KBM-7 (cell line): ENCODE data around the gene MPL.

ENCODE experiments used
- DNase-seq: peaks from one replicate; pipeline ENCODE4 v3.0.0-alpha.2; 2015
- in situ Hi-C: fragments of 300-500 bp; cut with MboI; formaldehyde crosslinking; loops from 2 replicates; pipeline ENCODE4 v1.14.3; 2020; ENCODE audit warnings: low sequenced_read_pairs, low pct_unique_long_range_greater_than_20kb, mixed read lengths

MPL gene

DNA sequence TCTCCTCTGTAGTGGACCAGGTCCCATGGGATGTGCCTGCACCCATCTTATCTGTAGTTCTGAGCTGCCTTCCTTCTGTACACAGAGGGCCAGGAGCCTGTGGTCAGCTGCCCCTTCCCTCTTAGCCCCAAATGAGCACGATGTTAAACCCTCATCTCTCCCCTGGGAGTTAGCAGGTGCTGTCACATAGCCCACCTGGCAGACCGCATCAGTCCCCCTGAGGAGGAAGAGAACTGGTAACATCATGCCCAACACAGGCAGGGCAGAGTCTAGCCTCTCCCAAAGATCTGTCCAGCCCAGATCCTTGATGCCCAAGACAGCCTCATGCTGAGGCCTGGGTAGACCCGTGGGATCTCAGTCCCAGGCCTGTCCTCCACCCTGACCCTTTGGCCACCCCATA is 32.2 kb upstream of the MPL start:
- DNase-seq, result no peak
- in situ Hi-C loops, result no loop called here

DNA sequence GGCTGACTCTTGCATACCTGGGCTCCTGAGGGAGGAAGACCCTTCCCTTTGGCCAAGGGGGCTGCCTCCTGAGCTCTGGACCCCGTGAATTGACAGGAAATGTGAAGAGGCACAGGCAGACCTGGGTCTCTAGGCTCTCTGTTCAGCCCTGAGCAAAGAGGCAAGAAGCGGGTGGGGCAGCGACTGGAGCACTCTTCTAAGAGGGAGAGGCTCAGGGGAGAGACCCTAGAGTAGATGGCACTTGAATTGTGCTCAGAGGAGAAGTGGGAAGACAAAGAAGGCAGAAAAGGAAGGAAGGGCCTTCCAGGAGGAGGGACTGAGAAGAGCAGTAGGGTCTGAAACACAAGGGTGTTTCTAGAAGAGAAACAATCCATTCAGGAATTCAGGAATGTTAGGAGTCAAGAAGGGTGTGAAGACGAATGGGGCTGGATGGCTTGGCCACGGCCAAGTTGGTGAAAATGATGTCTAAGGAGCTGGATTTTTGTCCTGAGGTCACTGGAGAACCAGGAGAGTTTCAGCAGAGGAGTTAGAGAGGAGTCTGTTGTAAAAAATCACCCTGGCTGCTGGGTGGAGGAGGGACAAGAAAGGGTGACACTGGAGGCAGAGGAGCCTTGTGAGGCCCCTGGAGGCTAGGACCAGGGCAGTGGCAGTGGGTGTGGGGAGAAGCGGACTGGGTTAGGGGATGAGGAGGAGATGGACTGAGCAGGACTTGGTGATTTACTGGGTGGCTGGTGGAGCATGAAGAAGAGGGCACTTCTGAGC is 31.5 kb upstream of the MPL start:
- in situ Hi-C loops, result no loop called here
- DNase-seq, result no peak

DNA sequence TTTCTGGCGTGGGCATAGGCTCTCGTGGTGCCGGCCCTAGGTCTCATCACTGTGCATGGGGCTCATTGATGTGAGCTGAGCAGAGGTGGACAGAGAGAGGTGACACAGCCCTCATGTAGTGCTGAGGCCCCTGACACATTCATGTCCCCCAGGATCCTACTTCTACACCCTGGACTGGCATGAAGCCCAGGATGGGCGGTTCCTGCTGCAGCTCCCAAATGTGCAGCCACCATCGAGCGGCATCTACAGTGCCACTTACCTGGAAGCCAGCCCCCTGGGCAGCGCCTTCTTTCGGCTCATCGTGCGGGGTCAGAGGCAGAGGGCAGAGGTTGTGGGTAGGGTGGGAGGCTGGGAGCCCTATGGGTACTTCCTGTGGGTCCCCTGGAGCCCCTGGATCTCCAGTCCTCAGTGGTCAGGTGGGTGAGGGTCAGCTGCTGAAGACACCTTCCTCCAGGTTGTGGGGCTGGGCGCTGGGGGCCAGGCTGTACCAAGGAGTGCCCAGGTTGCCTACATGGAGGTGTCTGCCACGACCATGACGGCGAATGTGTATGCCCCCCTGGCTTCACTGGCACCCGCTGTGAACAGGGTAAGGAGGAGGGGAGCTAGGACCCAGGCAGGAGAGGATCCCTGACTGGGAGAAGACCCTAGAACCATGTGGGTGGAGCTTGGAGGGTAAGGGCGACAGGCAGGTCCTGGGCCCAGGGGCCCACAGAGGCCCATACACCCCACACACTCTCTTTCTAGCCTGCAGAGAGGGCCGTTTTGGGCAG is 30.7 kb upstream of the MPL start:
- in situ Hi-C loops, result no loop called here
- no peak for DNase-seq

DNA sequence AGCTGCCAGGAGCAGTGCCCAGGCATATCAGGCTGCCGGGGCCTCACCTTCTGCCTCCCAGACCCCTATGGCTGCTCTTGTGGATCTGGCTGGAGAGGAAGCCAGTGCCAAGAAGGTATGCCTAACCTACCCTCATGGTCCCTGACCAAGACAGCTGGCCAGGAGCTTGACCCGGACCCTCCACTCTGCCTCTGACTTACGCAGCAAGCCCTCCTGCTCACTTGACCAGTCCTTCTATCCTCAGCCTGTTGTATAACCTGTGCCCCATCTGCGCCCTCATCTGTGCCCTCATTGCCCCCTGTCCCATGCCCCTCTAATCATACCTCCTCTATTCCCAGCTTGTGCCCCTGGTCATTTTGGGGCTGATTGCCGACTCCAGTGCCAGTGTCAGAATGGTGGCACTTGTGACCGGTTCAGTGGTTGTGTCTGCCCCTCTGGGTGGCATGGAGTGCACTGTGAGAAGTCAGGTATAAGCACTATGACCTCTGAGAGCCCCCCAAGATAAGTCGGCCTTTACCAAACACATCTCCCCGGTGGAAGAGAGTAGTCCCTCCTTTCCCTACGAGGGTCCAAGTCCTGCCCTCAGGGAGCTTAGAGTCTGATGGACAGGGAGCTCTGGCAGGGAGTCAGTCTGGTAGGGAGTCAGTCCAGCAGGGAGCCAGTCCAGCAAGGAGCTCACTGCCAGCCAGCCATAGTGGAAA is 30.0 kb upstream of the MPL start:
- no peak for DNase-seq
- in situ Hi-C loops, result no loop called here

DNA sequence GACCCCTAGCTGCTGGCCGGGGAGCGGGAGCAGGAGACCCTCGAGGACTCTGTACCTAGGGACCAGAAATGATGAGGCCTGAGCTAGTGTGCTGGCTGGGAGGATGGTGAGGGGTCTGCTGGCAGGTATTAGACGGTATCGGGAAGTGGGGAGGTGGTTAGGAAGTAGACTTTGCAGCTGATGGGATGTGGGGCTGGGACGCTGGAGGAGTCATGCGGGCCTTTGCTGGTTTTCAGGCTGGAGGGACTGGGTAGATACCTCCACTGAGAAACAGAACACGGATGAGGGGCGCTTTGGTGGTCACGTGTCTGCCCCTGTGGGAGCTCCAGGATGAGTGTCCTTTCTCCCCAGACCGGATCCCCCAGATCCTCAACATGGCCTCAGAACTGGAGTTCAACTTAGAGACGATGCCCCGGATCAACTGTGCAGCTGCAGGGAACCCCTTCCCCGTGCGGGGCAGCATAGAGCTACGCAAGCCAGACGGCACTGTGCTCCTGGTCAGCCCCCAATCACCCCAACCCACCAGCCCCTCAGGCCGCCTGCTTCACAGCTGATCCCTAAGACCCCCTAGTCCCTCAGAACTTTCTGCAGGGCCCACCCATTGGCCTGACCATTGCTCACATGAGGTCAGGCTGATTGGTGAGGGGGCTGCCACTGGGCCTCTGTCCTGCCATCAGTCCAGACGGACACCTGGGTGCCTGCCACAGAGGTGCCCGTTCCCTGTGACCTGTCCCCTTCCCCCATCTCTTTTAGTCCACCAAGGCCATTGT is 28.8 kb upstream of the MPL start:
- in situ Hi-C loops, result no loop called here

DNA sequence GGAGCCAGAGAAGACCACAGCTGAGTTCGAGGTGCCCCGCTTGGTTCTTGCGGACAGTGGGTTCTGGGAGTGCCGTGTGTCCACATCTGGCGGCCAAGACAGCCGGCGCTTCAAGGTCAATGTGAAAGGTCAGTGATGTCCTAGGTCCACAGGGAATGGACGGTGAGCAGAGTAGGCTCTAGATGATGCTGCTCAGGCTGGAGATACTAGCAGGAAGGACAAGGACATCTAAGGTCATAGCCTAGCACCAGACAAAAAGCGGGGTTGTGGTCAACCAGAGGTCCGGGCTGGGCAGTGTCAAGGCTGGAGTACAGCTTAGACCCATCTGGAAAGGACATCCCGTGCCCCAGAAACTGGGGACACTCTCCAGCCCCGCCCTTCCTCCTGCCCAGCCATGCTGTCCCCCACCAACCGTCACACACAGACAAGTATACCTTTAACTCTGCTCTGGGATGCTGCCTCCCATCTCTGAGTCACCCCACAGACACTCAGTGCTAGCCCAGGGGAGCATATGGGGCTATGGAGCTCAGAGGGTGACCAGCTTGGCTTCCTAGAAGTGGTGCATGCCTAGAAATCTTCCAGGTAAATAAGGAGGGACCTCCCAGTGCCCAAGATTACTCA is 28.1 kb upstream of the MPL start:
- in situ Hi-C loops, result no loop called here
- no peak for DNase-seq

More for the DNA sequence above, 28.8 kb upstream of the MPL start:
- DNase-seq, result no peak

DNA sequence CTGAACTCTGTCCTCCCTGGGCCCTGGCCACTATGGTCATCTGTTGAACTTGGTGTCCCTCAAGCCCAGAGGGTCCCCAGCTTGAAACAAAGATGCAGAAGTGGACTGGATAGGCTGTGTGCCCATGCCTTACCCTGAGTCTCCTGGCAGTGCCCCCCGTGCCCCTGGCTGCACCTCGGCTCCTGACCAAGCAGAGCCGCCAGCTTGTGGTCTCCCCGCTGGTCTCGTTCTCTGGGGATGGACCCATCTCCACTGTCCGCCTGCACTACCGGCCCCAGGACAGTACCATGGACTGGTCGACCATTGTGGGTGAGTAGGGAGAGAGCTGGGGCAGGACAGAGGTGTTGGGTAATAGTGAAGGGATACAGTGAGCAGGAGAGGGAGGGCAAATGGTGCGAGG is 26.1 kb upstream of the MPL start:
- in situ Hi-C loops, result no loop called here
- no peak for DNase-seq

DNA sequence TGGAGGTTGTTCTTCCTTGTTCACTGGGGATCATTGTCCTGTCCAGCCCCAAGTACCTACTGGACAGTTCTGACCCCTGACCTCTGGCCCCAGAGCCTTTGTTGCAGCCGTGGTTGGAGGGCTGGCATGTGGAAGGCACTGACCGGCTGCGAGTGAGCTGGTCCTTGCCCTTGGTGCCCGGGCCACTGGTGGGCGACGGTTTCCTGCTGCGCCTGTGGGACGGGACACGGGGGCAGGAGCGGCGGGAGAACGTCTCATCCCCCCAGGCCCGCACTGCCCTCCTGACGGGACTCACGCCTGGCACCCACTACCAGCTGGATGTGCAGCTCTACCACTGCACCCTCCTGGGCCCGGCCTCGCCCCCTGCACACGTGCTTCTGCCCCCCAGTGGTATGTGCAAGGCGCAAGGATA is 25.4 kb upstream of the MPL start:
- DNase-seq, result no peak
- in situ Hi-C loops, result no loop called here

DNA sequence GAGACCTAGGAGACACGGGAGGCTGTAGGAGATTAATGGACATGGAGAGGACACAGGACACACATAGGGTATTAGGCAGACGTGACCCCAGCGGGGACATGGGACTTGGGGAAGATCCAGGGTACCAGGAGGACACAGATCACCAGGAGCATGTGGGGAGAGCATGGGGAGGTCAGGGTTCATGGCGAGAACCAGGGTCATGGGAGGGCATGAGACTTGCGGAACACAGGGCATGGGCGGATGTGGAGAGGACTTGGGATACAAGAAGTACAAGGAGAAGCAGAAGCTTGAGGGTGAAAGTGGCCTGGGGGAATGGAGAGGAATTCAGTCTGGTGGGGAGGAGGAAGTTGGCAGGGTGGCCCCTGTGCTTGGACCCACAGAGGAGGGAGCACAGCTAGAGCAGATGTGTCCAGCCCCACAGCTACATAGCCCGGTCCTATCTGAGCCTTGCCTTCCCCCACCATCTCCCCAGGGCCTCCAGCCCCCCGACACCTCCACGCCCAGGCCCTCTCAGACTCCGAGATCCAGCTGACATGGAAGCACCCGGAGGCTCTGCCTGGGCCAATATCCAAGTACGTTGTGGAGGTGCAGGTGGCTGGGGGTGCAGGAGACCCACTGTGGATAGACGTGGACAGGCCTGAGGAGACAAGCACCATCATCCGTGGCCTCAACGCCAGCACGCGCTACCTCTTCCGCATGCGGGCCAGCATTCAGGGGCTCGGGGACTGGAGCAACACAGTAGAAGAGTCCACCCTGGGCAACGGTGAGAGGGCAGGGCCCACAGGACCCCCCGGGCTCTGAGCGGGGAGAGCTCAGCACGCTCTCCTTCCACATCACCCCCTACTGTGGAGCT is 24.7 kb upstream of the MPL start:
- in situ Hi-C loops, result no loop called here
- no peak for DNase-seq

DNA sequence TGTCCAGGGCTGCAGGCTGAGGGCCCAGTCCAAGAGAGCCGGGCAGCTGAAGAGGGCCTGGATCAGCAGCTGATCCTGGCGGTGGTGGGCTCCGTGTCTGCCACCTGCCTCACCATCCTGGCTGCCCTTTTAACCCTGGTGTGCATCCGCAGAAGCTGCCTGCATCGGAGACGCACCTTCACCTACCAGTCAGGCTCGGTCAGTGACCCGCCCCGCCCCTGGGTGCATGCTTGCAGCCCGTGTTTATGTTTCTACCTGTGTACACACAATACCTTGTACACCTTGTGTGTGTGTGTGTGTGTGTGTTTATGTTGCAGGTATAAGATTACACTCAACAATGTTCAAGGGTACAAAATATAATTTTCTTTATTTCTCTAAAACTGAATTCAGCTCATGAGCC is 23.8 kb upstream of the MPL start:
- in situ Hi-C loops, result no loop called here
- no peak for DNase-seq

DNA sequence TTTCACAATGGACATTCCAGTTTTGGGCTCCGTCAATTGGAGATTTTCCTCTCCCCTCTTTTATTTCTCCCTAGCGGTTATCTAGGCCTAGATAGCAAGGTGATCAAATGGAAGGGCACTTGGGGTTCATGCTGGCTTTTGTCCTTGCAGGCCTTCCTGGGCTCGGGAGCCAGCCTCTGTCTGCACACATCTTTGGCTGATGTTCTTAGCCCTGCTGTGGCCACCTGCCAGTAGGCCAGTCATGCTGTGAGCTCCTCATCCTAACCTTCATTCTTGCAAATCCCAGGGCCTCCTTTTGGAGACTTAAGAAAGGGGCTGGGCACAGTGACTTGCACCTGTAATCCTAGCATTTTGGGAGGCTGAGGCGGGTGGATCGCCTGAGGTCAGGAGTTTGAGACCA is 23.4 kb upstream of the MPL start:
- DNase-seq, result no peak
- in situ Hi-C loops, result no loop called here

DNA sequence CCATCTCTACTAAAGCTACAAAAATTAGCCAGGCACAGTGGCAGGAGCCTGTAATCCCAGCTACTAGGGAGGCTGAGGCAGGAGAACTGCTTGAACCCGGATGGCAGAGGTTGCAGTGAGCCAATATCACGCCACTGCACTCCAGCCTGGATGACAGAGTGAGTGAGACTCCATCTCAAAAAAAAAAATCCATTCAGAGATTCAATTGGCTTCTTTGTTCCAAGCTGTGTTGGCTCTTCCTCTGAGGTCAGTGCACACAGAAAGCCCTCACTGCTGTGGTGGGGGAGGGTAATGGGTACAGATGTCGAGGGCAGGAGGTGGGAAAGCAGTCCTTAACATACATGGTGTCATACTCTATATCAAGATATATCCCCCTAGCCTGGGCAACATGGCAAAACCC is 22.1 kb upstream of the MPL start:
- in situ Hi-C loops, result no loop called here

DNA sequence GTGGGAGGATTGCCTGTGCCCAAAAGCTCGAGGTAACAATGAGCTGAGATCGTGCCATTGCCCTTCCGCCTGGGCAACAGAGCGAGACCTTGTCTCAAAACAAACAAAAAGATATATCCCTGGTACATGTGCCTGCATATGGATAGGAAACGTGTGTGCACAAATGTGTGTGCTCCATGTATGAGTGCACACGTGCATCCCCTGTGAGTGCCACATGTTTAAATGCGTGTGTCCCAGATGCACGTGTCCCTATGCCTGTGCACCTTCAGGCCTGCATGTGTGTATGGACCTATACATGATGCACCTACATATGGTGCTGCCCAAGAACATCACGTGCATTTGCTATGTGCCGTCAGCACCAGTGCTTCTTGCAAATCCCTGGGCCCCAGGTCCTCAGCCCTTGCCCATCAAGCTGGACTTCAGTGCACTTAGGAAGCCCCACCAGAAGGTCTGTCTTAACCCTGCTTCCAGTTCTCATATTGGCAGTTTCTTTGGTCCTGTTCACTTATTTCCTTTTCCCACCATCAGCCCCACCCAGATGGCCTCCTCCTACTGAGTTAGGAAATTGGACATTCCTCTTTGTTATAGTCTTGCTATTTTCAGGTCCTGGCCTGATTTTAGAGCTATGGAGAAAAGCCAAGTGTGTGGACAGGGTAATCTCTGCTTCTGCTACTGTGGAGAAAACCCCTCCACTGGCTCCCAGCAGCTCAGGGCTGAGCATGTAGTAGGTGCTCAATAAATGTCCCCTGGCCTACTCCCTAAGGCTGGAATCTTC is 21.5 kb upstream of the MPL start:
- in situ Hi-C loops, result no loop called here
- no peak for DNase-seq

More for the DNA sequence above, 22.1 kb upstream of the MPL start:
- DNase-seq, result no peak

DNA sequence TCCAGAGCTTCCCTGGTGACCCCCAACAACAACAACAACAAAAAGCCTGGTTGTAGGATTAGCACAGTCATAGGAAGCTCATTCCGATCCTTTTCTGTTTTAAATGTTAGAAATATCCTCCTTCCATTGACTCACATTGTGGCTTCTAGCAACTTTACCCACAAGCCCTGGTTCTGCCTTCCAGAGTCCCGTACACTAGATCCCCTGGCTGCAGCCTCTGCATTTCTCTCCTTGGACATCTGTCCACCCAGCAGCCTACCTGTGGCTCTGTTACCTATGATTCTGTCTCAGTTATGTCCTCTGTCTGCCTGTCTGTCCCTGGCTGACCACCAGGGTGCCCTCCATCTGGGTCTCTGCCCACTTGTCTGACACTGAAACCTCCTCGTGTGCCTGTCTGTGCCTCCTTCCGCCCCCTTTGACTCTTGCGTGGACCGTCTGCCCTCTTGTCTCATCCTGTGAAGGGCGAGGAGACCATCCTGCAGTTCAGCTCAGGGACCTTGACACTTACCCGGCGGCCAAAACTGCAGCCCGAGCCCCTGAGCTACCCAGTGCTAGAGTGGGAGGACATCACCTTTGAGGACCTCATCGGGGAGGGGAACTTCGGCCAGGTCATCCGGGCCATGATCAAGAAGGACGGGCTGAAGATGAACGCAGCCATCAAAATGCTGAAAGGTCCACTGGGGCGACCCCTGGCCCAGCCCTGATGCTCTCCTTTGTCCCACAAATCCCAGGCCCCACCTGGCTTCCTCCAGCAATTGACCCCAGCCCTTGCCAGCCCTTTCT is 20.7 kb upstream of the MPL start:
- in situ Hi-C loops, result no loop called here
- DNase-seq, result no peak

DNA sequence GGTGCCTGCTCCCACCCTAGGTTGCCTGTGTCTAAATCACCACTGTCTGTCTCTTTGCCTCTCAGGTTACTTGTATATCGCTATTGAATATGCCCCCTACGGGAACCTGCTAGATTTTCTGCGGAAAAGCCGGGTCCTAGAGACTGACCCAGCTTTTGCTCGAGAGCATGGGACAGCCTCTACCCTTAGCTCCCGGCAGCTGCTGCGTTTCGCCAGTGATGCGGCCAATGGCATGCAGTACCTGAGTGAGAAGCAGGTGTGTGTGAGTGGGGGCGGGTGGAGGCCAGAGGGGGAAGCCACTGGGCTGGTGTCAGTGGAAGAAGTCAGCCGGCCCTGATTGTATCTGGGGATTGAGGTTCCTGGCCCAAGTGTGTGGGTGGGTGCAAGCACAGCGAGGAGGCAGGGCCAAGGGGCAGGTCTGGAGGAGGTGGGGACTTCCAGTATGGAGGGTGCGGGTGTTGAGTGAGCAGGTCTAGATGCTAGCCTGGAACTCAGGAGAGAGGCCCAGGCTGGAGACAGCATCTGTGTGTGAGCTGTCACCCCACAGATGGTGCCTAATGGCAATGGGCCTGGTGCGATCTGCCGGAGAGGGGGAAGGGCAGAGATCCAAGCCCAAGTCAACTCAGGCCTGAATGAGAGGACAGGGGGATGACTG is 19.7 kb upstream of the MPL start:
- in situ Hi-C loops, result no loop called here
- DNase-seq, result no peak

DNA sequence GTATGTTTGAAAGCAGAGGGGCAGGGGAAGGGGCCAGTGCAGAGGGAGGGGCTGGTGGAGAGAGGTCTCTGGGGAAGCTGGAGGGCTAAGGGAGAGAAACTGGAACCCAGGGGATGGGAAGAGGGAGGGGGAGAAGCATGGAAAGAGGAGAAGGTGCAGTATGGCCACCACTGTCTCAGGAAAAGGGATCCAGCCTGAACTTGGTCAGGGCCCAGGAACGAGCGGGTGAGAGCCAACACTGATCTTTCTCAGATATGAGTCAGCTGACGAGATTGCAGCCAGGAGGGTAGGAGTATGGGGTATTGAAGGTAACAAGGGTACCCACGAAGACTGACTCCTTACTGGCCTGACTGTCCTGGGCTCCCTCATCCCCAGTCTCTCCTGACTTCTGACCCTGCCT is 18.8 kb upstream of the MPL start:
- in situ Hi-C loops, result no loop called here
- no peak for DNase-seq
